Thyroid gland (tissue), 4 donors: Measurements from ENCODE around the gene RRN3.
"Not testable (repeated sequence)": the region's sequence is repeated elsewhere in the genome, so short reads cannot be mapped to it uniquely, and the experiment has no call there.

Experiments
- CTCF ChIP-seq, 6 experiments: fragments of 200-600 bp in 3 of 6; fragments of 450-650 bp in 3 of 6; sonication (generic) in 3 of 6; IDR thresholded peaks; one replicate each; pipeline ENCODE4 v1.5.1; 2016 to 2019; ENCODE audit warnings: antibody characterized with exemption in 6 of 6, mild to moderate bottlenecking in 2 of 6, inconsistent platforms in 1 of 6, moderate library complexity in 1 of 6
- POLR2A ChIP-seq, 2 donors: fragments of 450-650 bp; IDR thresholded peaks; one replicate each; pipeline ENCODE4 v1.6.1; 2017; ENCODE audit warnings: antibody characterized with exemption in 2 of 2, mild to moderate bottlenecking in 2 of 2, moderate library complexity in 1 of 2

GRCh38 chr16:15140444-15141365, 46.6 kb upstream of the RRN3 start:
- not testable (repeated sequence) for TF ChIP-seq CTCF, POLR2A (IDR thresholded peaks at IDR 0.05)
